ENCODE results near the gene STIM2. TPM values are rescaled to one million over a fixed set of nuclear protein-coding genes. Genes with fewer than 3 reads are reported as not detected.

Gene STIM2
- total and polyA plus RNA-seq, 2 of the 4 experiments (the other 2 are of a cell fraction) = 16.1 to 27.6 TPM

- H2AK5ac ChIP-seq (ENCODE audit: low read depth, low read length) = no peak overlapping the region
- no peaks in the 10 kb centered on the region for H4K20me1 ChIP-seq (ENCODE audit: insufficient read depth, low read length)
- no peak overlapping the region for H4K5ac ChIP-seq (ENCODE audit: low read depth, low read length)
- H3K4me3 ChIP-seq (ENCODE audit: insufficient read depth, low read depth, low read length) = no peak overlapping the region
- no peaks in the 10 kb centered on the region for H3K27me3 ChIP-seq (ENCODE audit: control insufficient read depth, insufficient read depth, low read length)
- no peak overlapping the region for H4K8ac ChIP-seq (ENCODE audit: low read depth in 2 of 2, low read length in 2 of 2)
- H2AK9ac ChIP-seq (replicated peaks; ENCODE audit: low read depth, low read length, poor library complexity) = no peak overlapping the region
- in situ Hi-C loops (cut with MboI; ENCODE audit: low sequenced_read_pairs) (no loop called here), dilution Hi-C loops (cut with HindIII; ENCODE audit: low sequenced_read_pairs, unreplicated experiment) (no loop called here), intact Hi-C loops (cut with micrococcal nuclease) (no loop called here)
- no peaks in the 10 kb centered on the region for H3K9me1 ChIP-seq (ENCODE audit: insufficient read depth, low read length)
- H3K9me3 ChIP-seq (ENCODE audit: control insufficient read depth, insufficient read depth, low read length) = peaks cover 4% of the 10 kb centered on the region; the same call in 1 of the 2 replicates
- H3K27ac ChIP-seq (ENCODE audit: insufficient read depth, low read length) = no peak overlapping the region
- H3K4me2 ChIP-seq (ENCODE audit: low read depth, low read length) = no peak overlapping the region
- peaks cover 4 to 14% of the 10 kb centered on the region in 2 experiments; a peak in 3 of 4 replicates for H3K79me1 ChIP-seq (ENCODE audit: low read depth in 1 of 2, low read length in 2 of 2)
- no peak overlapping the region for H2AFZ ChIP-seq (replicated peaks; ENCODE audit: low read length, poor library complexity)
- ChIA-PET POLR2A (ENCODE audit: unreplicated experiment) (no interaction called here), CTCF (no interaction called here)
- H4K91ac ChIP-seq (ENCODE audit: insufficient read depth, low read depth, low read length) = no peak overlapping the region
- H2BK20ac ChIP-seq (ENCODE audit: low read depth, low read length) = no peak overlapping the region
- H3K18ac ChIP-seq (ENCODE audit: low read depth, low read length) = no peak overlapping the region
- no peak overlapping the region for H2BK5ac ChIP-seq (ENCODE audit: low read depth, low read length, poor library complexity, severe bottlenecking)
- H2BK120ac ChIP-seq (ENCODE audit: low read depth, low read length) = no peak overlapping the region
- H3K9ac ChIP-seq (ENCODE audit: low read depth, low read length) = no peak overlapping the region
- H3K23ac ChIP-seq (ENCODE audit: low read depth, low read length) = no peak overlapping the region
- no peak for TF ChIP-seq POLR2A (IDR thresholded peaks at IDR 0.05; ENCODE audit: low read depth, low read length)
- TF ChIP-seq, protein P1, sequence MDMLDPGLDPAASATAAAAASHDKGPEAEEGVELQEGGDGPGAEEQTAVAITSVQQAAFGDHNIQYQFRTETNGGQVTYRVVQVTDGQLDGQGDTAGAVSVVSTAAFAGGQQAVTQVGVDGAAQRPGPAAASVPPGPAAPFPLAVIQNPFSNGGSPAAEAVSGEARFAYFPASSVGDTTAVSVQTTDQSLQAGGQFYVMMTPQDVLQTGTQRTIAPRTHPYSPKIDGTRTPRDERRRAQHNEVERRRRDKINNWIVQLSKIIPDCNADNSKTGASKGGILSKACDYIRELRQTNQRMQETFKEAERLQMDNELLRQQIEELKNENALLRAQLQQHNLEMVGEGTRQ (IDR thresholded peaks at IDR 0.05; ENCODE audit: low read depth, low read length) = no peak
- DNase-seq (no peak), ATAC-seq (ENCODE audit: low read depth) (no peak)
- no peak overlapping the region for H3K14ac ChIP-seq (replicated peaks; ENCODE audit: low read depth, low read length)
- WGBS, 2 experiments (ENCODE audit: extremely low coverage in 2 of 2, insufficient read length in 1 of 2) = no CpG with 5 or more reads among the region's 3 CpGs
- no peaks in the 10 kb centered on the region; the same call in 1 of the 2 replicates for H3K36me3 ChIP-seq (ENCODE audit: control insufficient read depth, insufficient read depth, low read length)
- no peak overlapping the region for H3K4ac ChIP-seq (ENCODE audit: low read depth, low read length)
- no peak overlapping the region for H2BK15ac ChIP-seq (ENCODE audit: low read depth, low read length)
- H3K56ac ChIP-seq (ENCODE audit: extremely low read depth, insufficient read depth, low read length) = no peak overlapping the region
- H3K4me1 ChIP-seq (ENCODE audit: control insufficient read depth, insufficient read depth, low read length) = no peaks in the 10 kb centered on the region
- no TSS peak for BruUV-seq (replicated peaks)
These were observed 93.3 kb downstream of the STIM2 start for GRCh38 chr4:26953770-26954423.
